NCI-H2107 treated with DMSO at 0.1 percent for 48 hours (cell line): ENCODE measurements around the gene MYO5C.

Experiments
- DNase-seq: peaks from one replicate; lab custom pipeline; 2025; ENCODE audit not compliant: unreplicated experiment; lab: John Stamatoyannopoulos, UW

Gene MYO5C

GRCh38 chr15:52295421-52296001 lies at the start of gene MYO5C:
Gene MYO5C (minus strand): TSS chr15:52295804. CDS start chr15:52295636, 168 bp downstream.
- DNase-seq, result peak; percentile 39

GRCh38 chr15:52344592-52344991 lies 49.0 kb upstream of the MYO5C start:
- DNase-seq, result no peak

GRCh38 chr15:52343831-52344230 lies 48.2 kb upstream of the MYO5C start:
- no peak for DNase-seq

GRCh38 chr15:52340093-52340492 lies 44.5 kb upstream of the MYO5C start:
- DNase-seq, result no peak

GRCh38 chr15:52338891-52339290 lies 43.3 kb upstream of the MYO5C start:
- DNase-seq, result no peak

- DNase-seq, result no peak
These were observed 42.5 kb upstream of the MYO5C start for GRCh38 chr15:52338058-52338457.

- DNase-seq, result no peak
These were observed 41.7 kb upstream of the MYO5C start for GRCh38 chr15:52337198-52337853.

- DNase-seq, result no peak
These were observed 40.9 kb upstream of the MYO5C start for GRCh38 chr15:52336529-52336928.

GRCh38 chr15:52334491-52335160 lies 39.0 kb upstream of the MYO5C start:
- DNase-seq, result no peak

GRCh38 chr15:52331490-52332240 lies 36.1 kb upstream of the MYO5C start:
- DNase-seq, result peak; percentile 9

GRCh38 chr15:52329987-52330386 lies 34.4 kb upstream of the MYO5C start:
- DNase-seq, result no peak

GRCh38 chr15:52329150-52329549 lies 33.5 kb upstream of the MYO5C start:
- no peak for DNase-seq

GRCh38 chr15:52328680-52329079 lies 33.1 kb upstream of the MYO5C start:
- DNase-seq, result no peak

GRCh38 chr15:52326756-52327155 lies 31.2 kb upstream of the MYO5C start:
- no peak for DNase-seq

- DNase-seq, result no peak
These were observed 28.5 kb upstream of the MYO5C start for GRCh38 chr15:52324109-52324508.

GRCh38 chr15:52318729-52319500 lies 23.3 kb upstream of the MYO5C start:
- no peak for DNase-seq

GRCh38 chr15:52317688-52318087 lies 22.1 kb upstream of the MYO5C start:
- no peak for DNase-seq

- no peak for DNase-seq
These were observed 21.4 kb upstream of the MYO5C start for GRCh38 chr15:52317022-52317421.

- no peak for DNase-seq
These were observed 13.5 kb upstream of the MYO5C start for GRCh38 chr15:52309154-52309548.

- no peak for DNase-seq
These were observed 13.0 kb upstream of the MYO5C start for GRCh38 chr15:52308446-52309153.
